Central memory CD8-positive, alpha-beta T cell (primary cell): ENCODE results near the gene SLC66A3.

Experiments used
- ATAC-seq: fragments of 150-1000 bp; cut with Tn5 transposase; replicated peaks from 2 replicates; pipeline ENCODE4 v1.10.0; 2022; ENCODE audit warnings: mild to moderate bottlenecking, moderate FRiP score, moderate number of reproducible peaks; ENCODE audit not compliant: poor library complexity, severe bottlenecking; ENCODE audit errors: extremely low read depth
- DNase-seq, 2 donors: peaks; one replicate each; pipeline ENCODE4 v3.0.0; 2021; ENCODE audit warnings: low spot score in 2 of 2
- H3K27ac Mint-ChIP-seq: one replicate; pipeline ENCODE4 v1.8.0; 2022; ENCODE audit warnings: low read depth, mild to moderate bottlenecking, moderate library complexity, mixed read lengths
- H3K27me3 Mint-ChIP-seq: one replicate; pipeline ENCODE4 v1.8.0; 2022; ENCODE audit warnings: mixed read lengths
- H3K36me3 Mint-ChIP-seq: one replicate; pipeline ENCODE4 v1.8.0; 2022; ENCODE audit warnings: mild to moderate bottlenecking, moderate library complexity, mixed read lengths; ENCODE audit not compliant: insufficient read depth
- H3K4me1 Mint-ChIP-seq: one replicate; pipeline ENCODE4 v1.8.0; 2022; ENCODE audit warnings: mixed read lengths
- H3K4me3 Mint-ChIP-seq: one replicate; pipeline ENCODE4 v1.8.0; 2022; ENCODE audit warnings: mild to moderate bottlenecking, moderate library complexity, mixed read lengths
- H3K9me3 Mint-ChIP-seq: one replicate; pipeline ENCODE4 v1.8.0; 2022; ENCODE audit warnings: mixed read lengths

The SLC66A3 gene

GRCh38 chr2:11155381-11156035 lies at the start of gene SLC66A3:
Gene SLC66A3, plus strand, starts transcription at chr2:11155467. Its CDS starts 80 bp downstream, at chr2:11155547.
- DNase-seq (peak; percentile 73 to 76), ATAC-seq (peak; percentile 83)
- Mint-ChIP-seq H3K4me3 (peak within 1 kb of the TSS; percentile 81), H3K27me3 (no peaks in the 10 kb centered on the region), H3K9me3 (no peaks in the 10 kb centered on the region), H3K27ac (peak within 1 kb of the TSS; percentile 83), H3K36me3 (peaks cover 4% of the 10 kb centered on the region), H3K4me1 (peaks cover 28% of the 10 kb centered on the region)

- H3K27ac Mint-ChIP-seq: no peak overlapping the region
- no peaks in the 10 kb centered on the region for H3K27me3 Mint-ChIP-seq
- no peaks in the 10 kb centered on the region for H3K9me3 Mint-ChIP-seq
- H3K36me3 Mint-ChIP-seq: peaks cover 3% of the 10 kb centered on the region
- ATAC-seq (no peak), DNase-seq (no peak)
- peaks cover 14% of the 10 kb centered on the region for H3K4me1 Mint-ChIP-seq
- no peak overlapping the region for H3K4me3 Mint-ChIP-seq
Measured at GRCh38 chr2:11109002-11109401, 46.3 kb upstream of the SLC66A3 start.

DNA sequence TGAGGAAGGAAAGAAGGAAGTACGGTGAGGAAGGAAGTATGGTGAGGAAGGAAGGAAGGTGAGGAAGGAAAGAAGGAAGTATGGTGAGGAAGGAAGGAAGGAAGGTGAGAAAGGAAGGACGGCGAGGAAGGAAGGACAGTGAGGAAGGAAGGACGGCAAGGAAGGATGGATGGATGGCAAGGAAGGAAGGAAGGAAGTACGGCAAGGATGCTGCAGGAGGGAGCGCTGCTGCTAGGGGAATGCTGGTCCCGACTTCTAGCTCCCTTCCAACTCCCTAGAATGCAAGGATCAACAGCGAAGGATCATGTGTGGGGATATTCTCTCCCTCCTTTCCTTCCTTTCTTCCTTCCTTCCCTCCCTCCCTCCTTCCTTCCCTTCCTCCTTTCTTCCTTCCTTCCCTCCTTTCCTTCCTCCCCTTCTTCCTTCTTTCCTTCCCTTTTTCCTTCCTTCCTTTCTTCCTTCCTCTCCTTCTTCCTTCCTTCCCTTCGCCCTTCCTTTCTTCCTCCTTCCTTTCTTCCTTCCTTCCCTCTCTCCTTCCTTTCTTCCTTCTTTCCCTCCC lies 42.3 kb upstream of the SLC66A3 start:
- no peaks in the 10 kb centered on the region for H3K9me3 Mint-ChIP-seq
- no peaks in the 10 kb centered on the region for H3K36me3 Mint-ChIP-seq

GRCh38 chr2:11117776-11118175 lies 37.5 kb upstream of the SLC66A3 start:
- DNase-seq: no peak
- H3K36me3 Mint-ChIP-seq: no peaks in the 10 kb centered on the region
- ATAC-seq: no peak

More for the DNA sequence above, 42.3 kb upstream of the SLC66A3 start:
- no peak for ATAC-seq
- DNase-seq: no peak
- Mint-ChIP-seq H3K4me1 (no peaks in the 10 kb centered on the region), H3K4me3 (no peak overlapping the region), H3K27ac (peak overlapping the region; percentile 0), H3K27me3 (no peaks in the 10 kb centered on the region)

GRCh38 chr2:11118761-11119160 lies 36.5 kb upstream of the SLC66A3 start:
- no peaks in the 10 kb centered on the region for H3K27me3 Mint-ChIP-seq
- H3K9me3 Mint-ChIP-seq: no peaks in the 10 kb centered on the region
- DNase-seq: no peak
- H3K27ac Mint-ChIP-seq: no peak overlapping the region
- no peaks in the 10 kb centered on the region for H3K36me3 Mint-ChIP-seq
- no peak overlapping the region for H3K4me3 Mint-ChIP-seq
- no peak for ATAC-seq
- peaks cover 4% of the 10 kb centered on the region for H3K4me1 Mint-ChIP-seq

More at GRCh38 chr2:11117776-11118175, 37.5 kb upstream of the SLC66A3 start:
- H3K27me3 Mint-ChIP-seq: no peaks in the 10 kb centered on the region
- H3K4me3 Mint-ChIP-seq: no peak overlapping the region
- peaks cover 4% of the 10 kb centered on the region for H3K4me1 Mint-ChIP-seq
- no peak overlapping the region for H3K27ac Mint-ChIP-seq
- no peaks in the 10 kb centered on the region for H3K9me3 Mint-ChIP-seq

DNA sequence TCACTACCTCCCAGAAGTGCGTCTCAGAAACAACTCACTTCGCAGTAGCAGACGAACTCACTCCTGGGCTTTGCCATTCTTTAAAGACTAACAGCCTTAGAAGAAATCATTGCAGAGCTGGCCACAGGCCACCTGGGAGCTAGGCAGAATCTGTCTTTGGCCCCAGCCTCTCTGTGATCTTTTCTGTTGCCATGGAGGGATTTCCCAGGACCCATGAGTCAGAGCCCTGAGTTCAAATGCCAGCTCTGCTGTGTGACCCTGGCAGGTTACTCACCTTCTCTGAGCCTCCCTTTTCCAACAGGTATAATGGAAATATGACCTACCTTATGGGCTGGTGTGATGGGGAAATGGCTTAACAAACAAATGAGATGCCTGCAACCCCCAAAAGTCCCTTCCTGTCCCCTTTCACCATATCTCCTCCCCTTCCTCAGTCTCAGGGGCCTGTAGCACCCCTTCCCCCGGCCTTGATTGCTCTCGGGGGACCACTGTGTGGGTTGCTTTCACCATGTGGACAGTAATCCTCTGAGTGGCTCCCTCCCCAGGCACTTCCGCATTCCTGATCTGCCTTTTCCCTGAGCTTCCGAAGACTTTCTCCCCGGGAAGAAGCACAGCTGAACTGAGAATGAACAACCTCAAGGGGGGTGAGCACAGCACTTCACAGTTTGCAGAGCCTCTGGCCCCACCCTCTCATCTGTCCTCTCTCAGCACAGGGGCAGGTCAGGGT lies 34.0 kb upstream of the SLC66A3 start:
- Mint-ChIP-seq H3K4me1 (peaks cover 4% of the 10 kb centered on the region), H3K36me3 (no peaks in the 10 kb centered on the region), H3K4me3 (no peak overlapping the region), H3K27me3 (no peaks in the 10 kb centered on the region), H3K9me3 (no peaks in the 10 kb centered on the region), H3K27ac (no peak overlapping the region)
- ATAC-seq (no peak), DNase-seq (no peak)

- Mint-ChIP-seq H3K36me3 (no peaks in the 10 kb centered on the region), H3K27ac (no peak overlapping the region), H3K9me3 (no peaks in the 10 kb centered on the region), H3K4me1 (peaks cover 4% of the 10 kb centered on the region), H3K4me3 (no peak overlapping the region), H3K27me3 (no peaks in the 10 kb centered on the region)
- ATAC-seq: no peak
- no peak for DNase-seq
Measured at GRCh38 chr2:11121823-11122155, 33.5 kb upstream of the SLC66A3 start.

DNA sequence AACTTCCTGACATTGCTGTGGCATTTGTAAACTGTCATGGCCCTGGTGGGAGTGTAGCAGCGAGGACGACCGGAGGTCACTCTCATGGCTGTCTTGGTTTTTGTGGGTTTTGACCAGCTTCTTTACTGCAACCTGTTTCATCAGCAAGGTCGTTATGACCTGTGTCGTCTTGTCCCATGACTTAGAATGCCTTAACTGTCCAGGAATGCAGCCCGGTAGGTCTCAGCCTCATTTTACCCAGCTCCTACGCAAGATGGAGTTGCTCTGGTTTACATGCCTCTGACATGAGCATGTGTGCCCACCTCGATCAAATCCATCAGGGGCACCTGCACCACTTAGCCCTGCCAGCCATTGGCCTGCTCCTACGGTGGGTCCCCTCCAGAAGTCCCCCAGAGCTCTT lies 32.9 kb upstream of the SLC66A3 start:
- no peak for DNase-seq
- no peaks in the 10 kb centered on the region for H3K27me3 Mint-ChIP-seq
- H3K27ac Mint-ChIP-seq: no peak overlapping the region
- H3K4me3 Mint-ChIP-seq: no peak overlapping the region
- H3K36me3 Mint-ChIP-seq: no peaks in the 10 kb centered on the region
- no peaks in the 10 kb centered on the region for H3K9me3 Mint-ChIP-seq
- peaks cover 4% of the 10 kb centered on the region for H3K4me1 Mint-ChIP-seq
- no peak for ATAC-seq

DNA sequence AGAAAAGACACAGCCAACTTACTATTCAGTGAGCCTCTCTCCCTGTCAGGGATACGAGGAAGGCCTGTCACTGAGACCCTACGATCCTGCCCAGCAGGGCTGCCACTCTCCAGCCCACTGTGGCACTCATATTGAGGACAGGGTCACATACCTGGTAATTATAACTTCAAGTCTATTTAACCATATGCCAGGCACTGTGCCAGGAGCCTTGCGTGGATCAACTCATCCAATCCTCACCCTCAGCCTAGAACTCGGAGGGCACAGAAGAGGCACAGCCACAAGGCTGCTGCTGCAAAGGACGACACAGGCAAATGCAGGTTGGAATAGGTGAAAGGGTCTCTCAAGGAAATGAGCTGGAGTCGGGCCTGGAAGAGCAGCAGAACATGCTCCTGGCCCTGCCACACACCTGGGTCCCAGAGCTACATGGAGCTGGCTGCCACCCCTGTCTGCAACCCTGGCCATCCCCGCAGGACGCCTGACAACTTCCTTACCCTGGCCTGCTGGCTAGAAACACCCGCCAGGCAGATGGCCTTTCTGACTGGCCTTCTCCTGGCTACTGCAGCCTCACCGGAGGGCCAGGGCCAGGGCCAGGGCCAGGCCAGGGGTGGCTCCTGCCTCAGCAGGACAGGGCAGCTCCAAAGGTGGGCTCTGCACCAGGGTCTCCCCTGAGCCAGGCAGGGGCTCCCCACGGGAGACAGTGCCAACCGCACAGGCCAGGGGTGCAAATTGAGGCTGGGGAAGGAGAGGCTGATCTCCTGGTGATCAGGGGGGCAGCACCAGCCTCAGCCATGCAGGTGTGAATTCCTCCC lies 32.1 kb upstream of the SLC66A3 start:
- no peak for ATAC-seq

GRCh38 chr2:11123856-11124759 lies 31.2 kb upstream of the SLC66A3 start:
- Mint-ChIP-seq H3K36me3 (no peaks in the 10 kb centered on the region), H3K4me1 (peaks cover 10% of the 10 kb centered on the region), H3K27ac (no peak overlapping the region), H3K4me3 (no peak overlapping the region), H3K9me3 (no peaks in the 10 kb centered on the region), H3K27me3 (no peaks in the 10 kb centered on the region)
- ATAC-seq (no peak), DNase-seq (peak; percentile 42 to 54)

More for the DNA sequence above, 32.1 kb upstream of the SLC66A3 start:
- no peaks in the 10 kb centered on the region for H3K36me3 Mint-ChIP-seq
- peaks cover 4% of the 10 kb centered on the region for H3K4me1 Mint-ChIP-seq
- H3K9me3 Mint-ChIP-seq: no peaks in the 10 kb centered on the region
- no peak for DNase-seq
- H3K4me3 Mint-ChIP-seq: no peak overlapping the region
- H3K27ac Mint-ChIP-seq: no peak overlapping the region
- no peaks in the 10 kb centered on the region for H3K27me3 Mint-ChIP-seq

- H3K4me3 Mint-ChIP-seq: no peak overlapping the region
- no peaks in the 10 kb centered on the region for H3K27me3 Mint-ChIP-seq
- ATAC-seq: no peak
- H3K4me1 Mint-ChIP-seq: peaks cover 15% of the 10 kb centered on the region
- no peaks in the 10 kb centered on the region for H3K36me3 Mint-ChIP-seq
- no peak for DNase-seq
- no peak overlapping the region for H3K27ac Mint-ChIP-seq
- H3K9me3 Mint-ChIP-seq: no peaks in the 10 kb centered on the region
Measured at GRCh38 chr2:11124760-11125068, 30.6 kb upstream of the SLC66A3 start.

DNA sequence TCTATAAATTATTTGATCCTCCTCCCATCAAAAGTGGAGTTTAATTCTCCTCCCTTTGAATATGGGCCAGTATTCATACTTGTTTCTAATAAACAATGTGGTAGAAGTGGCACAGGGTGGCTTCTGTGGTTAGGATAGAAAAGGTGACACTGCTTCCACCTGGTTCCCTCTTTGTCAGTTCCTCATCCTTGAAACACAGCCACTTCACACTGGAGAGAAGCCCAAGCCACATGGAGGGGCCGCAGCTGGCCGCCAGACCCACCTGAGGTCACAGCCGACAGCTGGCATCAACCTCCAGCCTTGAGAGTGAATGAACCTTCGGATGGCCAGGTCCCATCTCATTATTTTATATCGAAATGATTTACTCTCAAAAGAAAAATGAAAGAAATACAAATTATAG lies 27.5 kb upstream of the SLC66A3 start:
- ATAC-seq: no peak
- peaks cover 3% of the 10 kb centered on the region for H3K36me3 Mint-ChIP-seq
- H3K4me3 Mint-ChIP-seq: no peak overlapping the region
- H3K27ac Mint-ChIP-seq: no peak overlapping the region
- peaks cover 29% of the 10 kb centered on the region for H3K4me1 Mint-ChIP-seq
- H3K9me3 Mint-ChIP-seq: no peaks in the 10 kb centered on the region
- H3K27me3 Mint-ChIP-seq: no peaks in the 10 kb centered on the region
- no peak for DNase-seq
